Hematopoietic multipotent progenitor cell (in vitro differentiated cells): Measurements from ENCODE around the gene EIF4B. TPM values are rescaled to one million over a fixed set of nuclear protein-coding genes. Genes with fewer than 3 reads are reported as not detected.
A peak's percentile ranks its signal among the peaks of the same experiment; 100 is the strongest.
"Not testable (repeated sequence)": the region's sequence is repeated elsewhere in the genome, so short reads cannot be mapped to it uniquely, and the experiment has no call there.

Source experiments
- DNase-seq, 3 donors: peaks; one replicate each; pipeline ENCODE4 v3.0.0-alpha.2; 2011 to 2015; ENCODE audit warnings: low read depth in 2 of 3, low spot score in 2 of 3
- total RNA-seq: library from RNA; depleted of rRNA; stranded (reverse); fragments of >200 nt; gene quantifications from one replicate; pipeline ENCODE4 v1.2.3, GENCODE V29; 2012

EIF4B gene
- total RNA-seq, 1 donor = 790 TPM

- DNase-seq = no peak
Observed at GRCh38 chr12:52992699-52993557, 13.3 kb upstream of the EIF4B start.

- no peak for DNase-seq
Observed at GRCh38 chr12:52993558-52993869, 12.7 kb upstream of the EIF4B start.

- DNase-seq = no peak
Observed at GRCh38 chr12:53004178-53004577, 2.1 kb upstream of the EIF4B start.

GRCh38 chr12:53004582-53004981 is 1.7 kb upstream of the EIF4B start:
- DNase-seq = no peak

GRCh38 chr12:53005215-53005985 is 856 bp upstream of the EIF4B start:
- DNase-seq = no peak

- DNase-seq = peak; percentile 43 to 86 (median 82)
Observed at GRCh38 chr12:53006810-53007309, 604 bp downstream of the EIF4B start.

GRCh38 chr12:53007343-53007742 is 1.1 kb downstream of the EIF4B start:
- DNase-seq = no peak

GRCh38 chr12:53008760-53009159 is 2.5 kb downstream of the EIF4B start:
- DNase-seq = not testable (repeated sequence)

GRCh38 chr12:53010955-53011354 is 4.7 kb downstream of the EIF4B start:
- no peak for DNase-seq

GRCh38 chr12:53011889-53012288 is 5.6 kb downstream of the EIF4B start:
- no peak for DNase-seq

- no peak for DNase-seq
Observed at GRCh38 chr12:53012928-53013327, 6.7 kb downstream of the EIF4B start.

GRCh38 chr12:53014709-53015108 is 8.5 kb downstream of the EIF4B start:
- DNase-seq = no peak

- DNase-seq = no peak
Observed at GRCh38 chr12:53025250-53025649, 19.0 kb downstream of the EIF4B start.

- not testable (repeated sequence) for DNase-seq
Observed at GRCh38 chr12:53027014-53027413, 20.8 kb downstream of the EIF4B start.

- DNase-seq = no peak
Observed at GRCh38 chr12:53031616-53032015, 25.4 kb downstream of the EIF4B start.

- DNase-seq = not testable (repeated sequence)
Observed at GRCh38 chr12:53033832-53034231, 27.6 kb downstream of the EIF4B start.

- DNase-seq = no peak
Observed at GRCh38 chr12:53034459-53034858, 28.2 kb downstream of the EIF4B start.

GRCh38 chr12:53036802-53037201 is 30.5 kb downstream of the EIF4B start:
- no peak for DNase-seq

GRCh38 chr12:53039851-53040250 is 33.6 kb downstream of the EIF4B start:
- no peak for DNase-seq

GRCh38 chr12:53042607-53043454 is 36.6 kb downstream of the EIF4B start:
- DNase-seq = no peak

GRCh38 chr12:53044052-53044581 is 37.9 kb downstream of the EIF4B start:
- no peak for DNase-seq
